ENCODE measurements around the gene IQCB1.

GRCh38 chr3:121740896-121741295 lies 94.0 kb downstream of the IQCB1 start:
- TF ChIP-seq, protein P1, sequence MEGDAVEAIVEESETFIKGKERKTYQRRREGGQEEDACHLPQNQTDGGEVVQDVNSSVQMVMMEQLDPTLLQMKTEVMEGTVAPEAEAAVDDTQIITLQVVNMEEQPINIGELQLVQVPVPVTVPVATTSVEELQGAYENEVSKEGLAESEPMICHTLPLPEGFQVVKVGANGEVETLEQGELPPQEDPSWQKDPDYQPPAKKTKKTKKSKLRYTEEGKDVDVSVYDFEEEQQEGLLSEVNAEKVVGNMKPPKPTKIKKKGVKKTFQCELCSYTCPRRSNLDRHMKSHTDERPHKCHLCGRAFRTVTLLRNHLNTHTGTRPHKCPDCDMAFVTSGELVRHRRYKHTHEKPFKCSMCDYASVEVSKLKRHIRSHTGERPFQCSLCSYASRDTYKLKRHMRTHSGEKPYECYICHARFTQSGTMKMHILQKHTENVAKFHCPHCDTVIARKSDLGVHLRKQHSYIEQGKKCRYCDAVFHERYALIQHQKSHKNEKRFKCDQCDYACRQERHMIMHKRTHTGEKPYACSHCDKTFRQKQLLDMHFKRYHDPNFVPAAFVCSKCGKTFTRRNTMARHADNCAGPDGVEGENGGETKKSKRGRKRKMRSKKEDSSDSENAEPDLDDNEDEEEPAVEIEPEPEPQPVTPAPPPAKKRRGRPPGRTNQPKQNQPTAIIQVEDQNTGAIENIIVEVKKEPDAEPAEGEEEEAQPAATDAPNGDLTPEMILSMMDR (IDR thresholded peaks at IDR 0.05; ENCODE audit: borderline replicate concordance, extremely low read depth, low read length, poor library complexity, severe bottlenecking) = no peak
- TF ChIP-seq EZH2 (IDR thresholded peaks at IDR 0.05; ENCODE audit: borderline replicate concordance, low read depth, low read length, severe bottlenecking) = no peak

Measured in DND-41 (cell line).